ENCODE results near the gene RAB10.
"Not testable (repeated sequence)": the region's sequence is repeated elsewhere in the genome, so short reads cannot be mapped to it uniquely, and the experiment has no call there.

Gene RAB10

GRCh38 chr2:26016706-26017045, 17.2 kb upstream of the RAB10 start:
- DNase-seq, result not testable (repeated sequence)

GRCh38 chr2:26017464-26018183, 16.3 kb upstream of the RAB10 start:
- DNase-seq, result no peak

GRCh38 chr2:26018184-26019055, 15.5 kb upstream of the RAB10 start:
- no peak for DNase-seq

GRCh38 chr2:26020231-26020640, 13.6 kb upstream of the RAB10 start:
- DNase-seq, result no peak

- no peak for DNase-seq
Measured at GRCh38 chr2:26024260-26024659, 9.6 kb upstream of the RAB10 start.

- DNase-seq, result no peak
Measured at GRCh38 chr2:26025509-26025908, 8.4 kb upstream of the RAB10 start.

- DNase-seq, result not testable (repeated sequence)
Measured at GRCh38 chr2:26028083-26028482, 5.8 kb upstream of the RAB10 start.

- DNase-seq, result not testable (repeated sequence)
Measured at GRCh38 chr2:26032586-26033269, 1.2 kb upstream of the RAB10 start.

GRCh38 chr2:26033270-26033817, 540 bp upstream of the RAB10 start:
- DNase-seq, result peak; percentile 86

- no peak for DNase-seq
Measured at GRCh38 chr2:26034637-26034992, 731 bp downstream of the RAB10 start.

GRCh38 chr2:26035090-26035743, 1.3 kb downstream of the RAB10 start:
- DNase-seq, result no peak

GRCh38 chr2:26039603-26040323, 5.9 kb downstream of the RAB10 start:
- no peak for DNase-seq

GRCh38 chr2:26043109-26043508, 9.2 kb downstream of the RAB10 start:
- no peak for DNase-seq

GRCh38 chr2:26043862-26044696, 10.2 kb downstream of the RAB10 start:
- no peak for DNase-seq

- no peak for DNase-seq
Measured at GRCh38 chr2:26048791-26049190, 14.9 kb downstream of the RAB10 start.

- DNase-seq, result no peak
Measured at GRCh38 chr2:26049641-26050040, 15.8 kb downstream of the RAB10 start.

GRCh38 chr2:26052740-26053139, 18.9 kb downstream of the RAB10 start:
- no peak for DNase-seq

GRCh38 chr2:26054598-26055348, 20.9 kb downstream of the RAB10 start:
- no peak for DNase-seq

- DNase-seq, result no peak
Measured at GRCh38 chr2:26058390-26058789, 24.5 kb downstream of the RAB10 start.

- no peak for DNase-seq
Measured at GRCh38 chr2:26059542-26059941, 25.7 kb downstream of the RAB10 start.

GRCh38 chr2:26061539-26061938, 27.7 kb downstream of the RAB10 start:
- no peak for DNase-seq
